ENCODE data around the gene SMARCAL1. TPM values are rescaled to one million over a fixed set of nuclear protein-coding genes. Genes with fewer than 3 reads are reported as not detected.

SMARCAL1 gene
- total RNA-seq, 1 donor from 2014 or later, result 30.2 TPM

DNA sequence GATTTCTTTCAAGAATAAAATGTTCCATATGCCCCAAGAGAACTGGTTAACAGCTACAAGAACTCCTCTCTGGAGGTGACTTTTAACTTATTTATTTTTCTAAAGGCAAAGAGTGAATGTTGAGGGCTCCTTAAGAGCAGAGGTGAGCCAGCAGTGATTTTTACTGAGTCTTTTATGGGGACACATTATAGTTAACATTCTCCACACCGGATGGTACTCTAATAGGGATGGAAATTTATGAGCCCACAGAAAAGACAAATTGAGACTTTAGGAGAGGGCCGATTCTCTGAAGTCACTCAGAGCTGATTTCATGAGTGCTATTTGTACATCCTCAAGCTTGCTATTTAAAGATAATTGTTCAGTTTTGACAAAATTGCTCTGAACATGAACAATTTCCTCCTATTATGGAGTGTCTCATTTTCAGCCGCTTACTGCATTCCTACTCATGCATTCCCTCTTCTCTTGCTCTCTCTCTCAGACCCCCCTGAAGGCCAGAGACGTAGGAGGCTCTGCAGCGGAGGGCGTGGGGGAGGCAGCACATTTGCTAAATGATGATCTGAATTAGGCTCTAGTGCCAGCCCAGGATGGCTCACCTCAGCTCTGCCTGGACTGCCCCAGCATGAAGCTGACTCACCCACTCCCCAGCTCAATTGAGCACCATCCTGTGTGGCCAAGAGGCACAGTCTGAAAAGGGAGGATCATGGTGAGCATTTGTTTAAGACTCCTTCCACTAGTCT, 80.5 kb downstream of the SMARCAL1 start:
- intact Hi-C loops (cut with DNase I), result no loop called here
- ATAC-seq (no peak), DNase-seq (ENCODE audit: low spot score) (no peak)

DNA sequence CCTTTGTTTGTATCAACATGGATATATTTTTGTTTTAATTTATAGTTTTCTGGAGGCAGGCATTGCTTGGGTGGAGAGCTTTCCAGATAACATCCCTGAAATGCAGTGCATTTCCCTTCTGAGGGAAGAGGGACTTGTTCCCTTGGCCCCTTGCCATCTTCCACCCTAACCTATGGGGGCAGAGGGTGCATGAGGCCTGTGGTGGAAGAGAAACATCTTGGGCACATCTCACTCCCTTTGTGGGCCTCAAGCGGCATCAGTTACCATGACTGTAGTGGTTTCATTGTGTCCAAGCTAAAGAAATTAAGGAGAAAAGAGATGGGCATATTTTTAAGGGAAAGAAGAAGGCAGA, 81.0 kb downstream of the SMARCAL1 start:
- ATAC-seq, result no peak
- DNase-seq (ENCODE audit: low spot score), result no peak
- intact Hi-C loops (cut with DNase I), result no loop called here

DNA sequence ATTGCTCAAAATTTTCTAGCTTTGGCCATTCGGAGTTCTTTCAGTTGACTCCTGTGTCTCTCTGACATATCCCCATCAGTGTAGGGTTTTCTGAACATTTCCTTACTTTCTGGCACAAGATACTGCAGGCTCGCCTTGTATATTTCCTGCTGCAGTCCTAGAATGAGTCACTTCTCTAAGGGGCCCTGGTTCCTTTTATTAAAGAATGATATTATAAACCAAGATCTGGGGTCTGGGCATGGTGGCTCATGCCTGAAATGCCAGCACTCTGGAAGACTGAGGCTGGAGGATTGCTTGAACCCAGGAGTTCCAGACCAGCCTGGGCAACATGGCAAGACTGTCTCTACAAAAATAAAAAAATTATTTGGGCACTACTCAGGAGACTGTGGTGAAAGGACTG, 83.4 kb downstream of the SMARCAL1 start:
- intact Hi-C loops (cut with DNase I), result no loop called here
- ATAC-seq (no peak), DNase-seq (ENCODE audit: low spot score) (no peak)

DNA sequence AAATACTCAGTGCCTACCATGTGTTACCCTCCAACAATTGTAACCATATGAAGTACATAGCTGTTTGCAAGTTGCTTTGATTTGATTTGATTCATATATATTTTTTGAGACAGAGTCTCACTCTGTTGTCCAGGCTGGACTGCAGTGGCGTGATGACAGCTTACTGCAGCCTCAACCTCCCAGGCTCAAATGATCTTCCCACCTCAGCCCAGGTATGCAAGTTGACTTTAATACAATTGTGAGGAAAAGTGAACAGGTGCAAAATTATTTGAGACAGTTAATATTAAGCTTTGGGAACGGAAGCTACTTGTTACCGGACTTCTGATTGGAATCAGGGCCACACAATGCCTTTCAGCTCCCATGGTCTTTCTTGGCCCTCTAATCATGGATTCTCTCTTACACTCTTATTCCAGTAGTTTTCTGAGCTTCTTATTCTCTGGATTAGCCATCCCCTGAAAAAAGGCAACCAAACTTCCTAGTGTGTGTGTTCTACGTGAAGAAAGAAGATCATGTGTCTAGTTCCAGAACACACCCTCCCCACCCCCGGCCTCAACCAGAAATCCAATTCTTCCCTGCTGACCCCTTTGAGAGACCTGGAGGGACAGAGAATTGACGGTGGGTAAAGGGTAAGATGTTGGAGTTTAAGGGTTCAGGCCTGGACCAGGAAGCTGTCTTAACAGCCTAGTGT, 85.2 kb downstream of the SMARCAL1 start:
- DNase-seq (ENCODE audit: low spot score) (no peak), ATAC-seq (peak; percentile 3)
- intact Hi-C loops (cut with DNase I), result no loop called here

DNA sequence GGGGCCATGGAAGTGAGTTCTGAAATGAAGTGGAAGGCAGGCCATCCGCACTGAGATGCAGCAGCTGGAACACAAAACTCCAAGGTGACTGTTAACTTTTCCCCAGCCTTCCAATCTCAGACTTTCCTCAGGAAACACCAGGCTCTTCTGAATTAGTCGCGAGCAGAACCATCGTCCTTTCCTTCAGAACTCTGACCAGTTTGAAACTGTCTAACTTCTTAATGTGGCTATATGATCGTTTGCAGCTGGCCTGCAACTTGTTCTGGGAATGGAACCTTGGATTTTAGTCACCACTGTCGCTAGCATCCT, 85.7 kb downstream of the SMARCAL1 start:
- intact Hi-C loops (cut with DNase I), result no loop called here
- no peak for ATAC-seq
- DNase-seq (ENCODE audit: low spot score), result no peak

DNA sequence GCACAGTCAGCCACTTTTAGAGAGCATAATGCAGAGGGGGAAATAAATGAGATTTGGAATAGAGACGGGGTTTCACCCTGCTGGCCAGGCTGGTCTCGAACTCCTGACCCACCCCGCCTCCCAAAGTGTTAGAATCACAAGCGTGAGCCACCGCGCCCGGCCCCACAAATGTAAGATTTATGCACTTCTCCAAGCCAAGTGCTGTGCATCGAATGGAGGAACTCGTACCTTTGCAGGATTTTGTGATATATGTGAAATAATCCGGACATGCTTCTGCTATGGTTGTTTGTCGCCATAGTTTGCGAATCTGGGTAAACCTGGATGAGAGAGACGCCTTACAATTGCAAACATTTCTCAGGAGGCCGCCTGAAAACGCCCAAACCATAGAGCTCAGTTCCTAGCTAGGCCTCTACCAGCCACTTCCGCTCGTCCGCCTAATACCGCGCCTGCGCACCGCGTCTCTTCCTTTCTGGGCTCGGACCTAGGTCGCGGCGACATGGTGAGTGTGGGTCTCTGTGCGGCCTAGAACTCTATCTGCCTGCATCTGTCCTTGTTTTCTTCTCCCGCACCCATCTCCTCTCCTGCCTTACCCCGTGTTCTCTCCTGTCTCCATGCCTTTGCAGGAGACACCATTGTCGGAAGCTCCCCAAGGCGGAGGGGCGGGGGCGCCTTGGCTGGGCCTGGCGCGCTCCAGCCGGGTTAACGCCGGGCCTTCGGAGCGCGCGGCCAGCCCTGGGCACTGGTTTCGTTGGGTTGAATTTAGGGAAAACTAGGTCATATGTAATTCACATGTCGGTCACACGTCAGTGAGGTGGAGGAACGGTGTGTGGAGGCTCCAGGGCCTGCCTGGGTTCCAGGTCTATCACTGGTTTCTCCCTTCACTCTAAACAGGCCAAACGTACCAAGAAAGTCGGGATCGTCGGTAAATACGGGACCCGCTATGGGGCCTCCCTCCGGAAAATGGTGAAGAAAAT, 86.4 kb downstream of the SMARCAL1 start, which contains the start of gene RPL37A:
Gene RPL37A (plus strand): TSS at position 466 of the 974 bp plus-strand sequence. CDS start 31 bp downstream, at position 497.
- peak; percentile 98 for ATAC-seq
- intact Hi-C loops (cut with DNase I), result no loop called here
- DNase-seq (ENCODE audit: low spot score), result peak; percentile 95

DNA sequence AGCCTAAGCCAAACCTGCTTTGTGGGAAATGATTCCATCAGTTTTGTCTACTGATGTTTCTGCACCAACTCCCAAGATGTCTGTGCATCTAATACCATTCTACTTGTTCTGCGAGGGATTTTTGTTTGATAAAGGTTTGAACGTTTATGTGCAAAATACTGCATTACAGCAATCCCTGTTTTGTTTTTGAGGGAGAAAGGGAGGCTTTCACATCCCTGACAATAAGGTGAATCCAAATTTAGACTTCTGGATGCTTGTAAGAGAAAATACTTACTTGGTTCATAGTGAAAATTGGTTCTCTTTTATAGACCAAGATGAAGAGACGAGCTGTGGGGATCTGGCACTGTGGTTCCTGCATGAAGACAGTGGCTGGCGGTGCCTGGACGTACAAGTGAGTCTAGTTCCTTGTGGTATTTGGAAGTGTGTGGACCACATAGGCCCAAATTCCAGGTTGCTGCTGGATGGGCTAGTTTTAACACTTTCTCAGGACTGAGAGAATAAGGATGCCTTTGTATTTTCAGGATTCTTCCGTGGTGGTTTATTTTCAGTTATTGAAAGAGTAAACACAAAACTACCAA, 87.4 kb downstream of the SMARCAL1 start:
- DNase-seq (ENCODE audit: low spot score), result no peak
- no peak for ATAC-seq
- intact Hi-C loops (cut with DNase I), result no loop called here

DNA sequence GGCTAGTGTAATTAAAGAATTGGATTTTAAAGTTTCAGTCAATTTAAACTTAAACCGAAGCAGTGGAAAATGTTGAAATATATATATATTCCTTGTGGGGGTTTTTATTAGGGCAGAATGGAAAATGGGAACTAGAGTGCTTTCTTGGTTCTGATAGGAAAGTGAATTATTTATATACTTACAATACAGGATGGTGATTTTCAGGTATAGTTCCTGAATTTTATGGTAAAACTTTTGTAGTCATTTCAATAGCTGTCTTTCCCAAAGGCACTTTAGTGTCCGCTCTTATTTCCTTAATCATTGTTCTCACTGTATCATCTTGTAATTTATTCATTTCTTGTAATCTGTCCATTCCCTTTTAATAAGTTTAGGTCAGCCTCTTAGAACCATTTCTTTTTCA, 88.3 kb downstream of the SMARCAL1 start:
- intact Hi-C loops (cut with DNase I), result no loop called here
- DNase-seq (ENCODE audit: low spot score) (no peak), ATAC-seq (no peak)

DNA sequence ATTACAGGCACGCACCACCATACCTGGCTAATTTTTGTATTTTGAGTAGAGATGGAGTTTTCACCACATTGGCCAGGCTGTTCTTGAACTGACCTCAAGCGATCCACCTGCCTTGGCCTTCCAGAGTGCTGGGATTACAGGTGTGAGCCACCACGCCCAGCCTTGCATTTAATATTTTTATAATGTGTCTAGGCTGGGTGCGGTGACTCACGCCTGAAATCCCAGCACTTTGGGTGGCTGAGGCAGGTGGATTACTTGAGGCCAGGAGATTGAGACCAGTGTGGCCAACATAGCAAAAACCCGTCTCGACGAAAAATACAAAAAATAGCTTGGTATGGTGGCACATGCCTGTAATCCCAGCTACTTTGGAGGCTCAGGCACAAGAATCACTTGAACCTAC, 89.6 kb downstream of the SMARCAL1 start:
- no peak for ATAC-seq
- intact Hi-C loops (cut with DNase I), result no loop called here
- no peak for DNase-seq (ENCODE audit: low spot score)

DNA sequence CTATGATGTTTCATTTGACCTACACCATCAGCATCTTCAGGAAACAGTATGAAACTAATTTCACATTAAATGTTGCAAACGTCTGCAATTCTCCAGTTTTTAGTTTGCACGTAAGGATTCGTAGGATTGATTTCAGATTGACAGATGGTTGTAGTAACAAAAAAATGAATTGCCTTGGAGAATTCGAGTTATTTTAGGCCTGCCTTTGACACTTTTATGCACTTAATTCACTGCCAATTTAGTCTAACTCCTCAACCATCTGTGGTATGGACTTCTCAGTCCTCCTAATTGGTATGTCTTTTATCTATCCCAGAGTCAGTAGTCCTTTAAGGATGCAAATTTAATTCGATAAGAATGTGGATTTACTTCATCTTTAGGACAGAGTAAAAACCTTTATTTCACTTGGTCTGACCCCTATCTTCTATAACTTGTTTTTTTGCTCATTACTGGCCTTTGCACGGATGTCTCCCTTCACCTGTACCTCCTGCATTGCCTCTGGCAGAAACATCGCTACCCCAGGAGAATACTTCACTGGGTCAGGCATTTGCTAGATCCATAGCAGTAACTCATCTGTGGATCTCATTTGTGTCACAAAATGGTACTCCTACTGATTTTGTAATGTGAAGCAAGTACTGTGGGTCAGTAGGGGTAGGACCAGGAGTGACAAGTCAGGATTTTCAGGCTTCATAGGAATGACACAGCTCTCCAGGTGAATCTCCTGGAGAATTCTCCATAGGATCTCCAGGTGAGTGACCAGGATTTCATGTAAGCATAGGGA, 90.3 kb downstream of the SMARCAL1 start:
- intact Hi-C loops (cut with DNase I), result no loop called here
- ATAC-seq, result no peak
- no peak for DNase-seq (ENCODE audit: low spot score)

DNA sequence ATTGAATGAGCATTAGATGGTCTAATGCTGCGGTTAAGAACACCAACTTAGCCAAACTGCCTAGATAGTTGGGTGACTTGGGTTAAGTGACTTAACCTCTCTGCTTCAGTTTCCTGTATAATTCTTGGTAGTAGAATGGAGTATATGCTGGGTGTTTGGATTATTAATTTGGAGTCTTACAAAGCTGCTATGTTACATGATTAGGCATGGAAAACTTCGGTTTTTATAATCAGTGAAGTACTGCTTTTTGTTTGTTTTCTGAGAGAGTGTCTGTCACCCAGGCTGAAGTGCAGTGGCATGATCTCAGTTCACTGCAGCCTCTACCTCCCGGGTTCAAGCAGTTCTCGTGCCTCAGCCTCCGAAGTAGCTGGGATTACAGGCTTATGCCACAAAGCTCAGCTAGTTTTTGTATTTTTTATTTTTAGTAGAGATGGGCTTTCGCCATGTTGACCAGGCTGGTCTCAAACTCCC, 90.9 kb downstream of the SMARCAL1 start:
- no peak for ATAC-seq
- intact Hi-C loops (cut with DNase I), result no loop called here

DNA sequence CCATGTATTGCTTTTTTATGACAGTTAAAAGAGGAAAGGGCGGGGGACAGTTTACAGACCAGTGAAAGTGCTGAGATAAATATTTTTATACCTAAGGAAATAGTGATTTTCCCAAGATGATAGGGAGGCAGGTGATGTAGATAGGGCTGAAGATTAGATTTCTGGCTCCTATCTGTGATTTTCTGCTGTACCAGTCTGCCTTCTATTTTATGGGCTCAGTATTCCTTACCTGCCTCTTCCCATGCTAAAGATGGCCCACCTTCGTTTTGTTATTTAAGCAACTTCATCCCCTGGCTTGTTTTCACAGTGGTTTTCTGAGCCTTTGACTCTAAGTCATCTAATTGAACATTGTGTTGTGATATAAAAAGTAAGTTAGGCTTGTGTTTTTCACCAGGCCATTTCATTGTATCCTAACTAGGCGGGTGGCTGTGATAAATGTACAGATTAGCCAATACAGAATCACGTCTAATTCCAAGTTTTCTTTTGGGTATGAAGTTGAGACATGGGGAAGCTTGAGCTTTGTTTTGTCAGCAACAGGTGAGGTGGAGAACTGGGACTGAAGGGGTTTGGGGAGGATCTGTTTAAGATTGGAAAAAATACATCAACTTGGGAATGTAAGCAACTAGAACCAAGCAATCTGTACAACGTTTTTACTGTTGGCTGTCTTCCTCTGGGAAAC, 91.6 kb downstream of the SMARCAL1 start:
- intact Hi-C loops (cut with DNase I), result no loop called here
- ATAC-seq (no peak), DNase-seq (ENCODE audit: low spot score) (no peak)

More for the DNA sequence above, 90.9 kb downstream of the SMARCAL1 start:
- no peak for DNase-seq (ENCODE audit: low spot score)

DNA sequence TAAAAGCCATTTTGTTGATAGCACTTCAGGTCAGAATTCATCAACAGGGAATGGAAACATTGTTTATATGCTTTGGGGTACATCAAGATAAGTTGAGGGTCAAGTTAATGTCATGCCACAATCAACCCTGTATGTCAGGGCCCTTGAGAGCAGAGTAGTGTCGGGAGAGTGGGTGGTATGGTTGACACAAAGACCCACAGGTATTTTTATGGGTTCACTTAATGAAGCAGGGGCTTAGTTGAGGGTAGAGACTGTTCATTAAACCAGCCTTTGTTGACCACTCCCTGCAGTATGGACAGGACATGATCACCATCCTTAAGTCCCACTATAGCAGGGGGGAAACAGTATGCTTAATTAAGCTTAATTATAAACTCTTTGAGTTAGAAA, 92.1 kb downstream of the SMARCAL1 start:
- ATAC-seq (no peak), DNase-seq (ENCODE audit: low spot score) (no peak)
- intact Hi-C loops (cut with DNase I), result no loop called here

DNA sequence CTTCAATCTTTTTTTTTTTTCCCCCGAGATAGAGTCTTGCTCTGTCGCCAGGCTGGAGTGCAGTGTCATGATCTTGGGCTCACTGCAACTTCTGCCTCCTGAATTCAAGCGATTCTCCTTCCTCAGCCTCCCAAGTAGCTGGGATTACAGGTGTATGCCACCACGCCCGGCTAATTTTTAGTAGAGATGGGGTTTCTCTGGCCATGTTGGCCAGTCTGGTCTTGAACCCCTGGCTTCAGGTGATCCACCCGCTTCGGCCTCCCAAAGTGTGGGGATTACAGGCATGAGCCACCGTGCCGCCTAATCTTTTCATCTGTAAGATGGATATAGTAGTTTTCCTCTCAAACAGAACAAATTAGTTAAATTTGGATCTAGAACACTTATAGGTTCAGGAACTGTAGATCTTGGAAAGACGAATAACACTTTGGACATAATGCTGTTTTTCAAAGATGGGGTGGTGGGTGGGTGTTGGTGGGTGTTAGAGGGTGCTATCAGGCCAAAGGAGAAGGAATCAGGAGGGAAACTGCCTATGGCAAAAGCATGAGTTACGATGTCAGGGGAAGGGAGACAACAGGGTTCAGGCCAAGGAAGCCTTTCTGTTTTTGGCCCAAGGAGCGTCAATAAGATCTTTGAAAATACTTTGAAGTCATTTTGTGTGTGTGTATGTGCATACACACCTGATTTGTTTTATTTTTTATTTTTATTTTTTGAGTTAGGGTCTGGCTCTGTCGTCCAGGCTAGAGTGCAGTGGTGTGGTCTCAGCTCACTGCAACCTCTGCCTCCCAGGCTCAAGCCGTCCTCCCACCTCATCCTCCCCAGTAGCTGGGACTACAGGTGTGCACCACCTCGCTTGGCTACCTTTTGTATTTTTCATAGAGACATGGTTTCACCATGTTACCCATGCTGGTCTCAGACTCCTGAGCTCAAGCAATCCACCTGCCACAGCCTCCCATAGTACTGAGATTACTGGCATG, 93.1 kb downstream of the SMARCAL1 start:
- DNase-seq (ENCODE audit: low spot score) (no peak), ATAC-seq (no peak)
- intact Hi-C loops (cut with DNase I), result no loop called here

DNA sequence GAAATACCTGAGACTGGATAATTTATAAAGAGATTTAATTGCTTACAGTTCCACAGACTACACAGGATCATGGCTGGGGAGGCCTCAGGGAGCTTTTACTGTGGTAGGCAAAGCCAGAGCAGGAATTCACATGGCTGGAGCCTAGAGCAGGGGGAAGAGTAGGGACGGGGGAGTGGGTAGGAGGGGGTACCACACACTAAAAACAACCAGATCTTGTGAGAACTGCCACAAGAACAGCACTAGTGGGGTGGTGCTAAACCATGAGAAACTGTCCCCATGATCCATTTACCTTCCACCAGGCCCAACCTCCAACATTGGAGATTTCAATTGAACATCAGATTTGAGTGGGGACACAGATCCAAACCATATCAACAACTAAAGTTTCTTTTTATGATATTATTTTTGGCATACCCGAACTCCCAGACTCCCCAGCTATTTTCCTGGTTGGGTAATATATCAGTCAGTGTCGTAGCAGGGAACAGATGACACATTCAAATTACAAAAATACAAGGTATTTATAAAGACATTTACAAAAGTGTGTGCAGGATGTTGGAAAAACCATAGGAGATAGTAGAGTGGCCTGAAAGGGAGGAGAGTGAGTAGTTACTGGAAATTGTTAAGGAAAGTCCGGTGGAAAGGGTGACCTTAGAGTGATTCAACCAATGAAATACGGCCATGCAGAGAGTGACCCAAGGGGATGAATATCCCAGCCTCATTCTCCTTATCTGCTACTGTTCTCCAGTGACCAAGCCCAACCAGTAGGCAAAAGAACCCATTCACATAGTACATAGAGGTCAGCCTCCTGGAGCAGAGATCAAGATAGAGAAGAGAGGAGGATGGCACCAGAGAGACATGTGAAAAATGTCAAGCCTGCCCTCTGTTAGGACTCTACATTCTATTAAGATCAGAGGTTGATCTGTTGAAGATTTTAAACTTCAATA, 95.2 kb downstream of the SMARCAL1 start:
- no peak for DNase-seq (ENCODE audit: low spot score)
- intact Hi-C loops (cut with DNase I), result no loop called here
- peak; percentile 21 for ATAC-seq

DNA sequence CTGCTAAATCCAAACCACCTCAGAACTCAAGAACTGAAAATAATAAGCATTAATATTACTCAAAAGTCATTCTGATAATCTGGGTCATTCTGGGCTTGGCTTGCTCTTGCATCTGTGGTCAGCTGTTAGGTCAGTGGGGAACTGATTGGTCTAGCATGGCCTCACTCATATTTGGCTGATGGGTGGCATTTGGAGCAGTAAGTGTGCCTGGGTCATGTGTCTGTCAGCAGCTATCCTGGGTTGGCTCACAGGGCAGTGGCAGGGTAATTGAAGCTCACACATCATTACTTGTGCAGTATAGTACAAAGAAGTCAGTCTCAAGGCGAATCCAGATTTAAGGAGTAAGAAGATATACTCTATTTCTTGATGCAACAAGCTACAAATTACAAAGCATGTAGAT, 95.9 kb downstream of the SMARCAL1 start:
- DNase-seq (ENCODE audit: low spot score), result no peak
- intact Hi-C loops (cut with DNase I), result no loop called here
- ATAC-seq, result no peak
